ENCODE data around the gene ITM2A.

- no peak for TF ChIP-seq CTCF (IDR thresholded peaks at IDR 0.05; ENCODE audit: low read length)
- no peak for TF ChIP-seq EZH2 (IDR thresholded peaks at IDR 0.05; ENCODE audit: borderline replicate concordance, low read length)
Measured at GRCh38 chrX:79375340-79375739, 8.2 kb upstream of the ITM2A start.

All from OCI-LY1 (cell line).